ENCODE measurements around the gene FNBP1L. TPM values are rescaled to one million over a fixed set of nuclear protein-coding genes. Genes with fewer than 3 reads are reported as not detected.

Gene FNBP1L
- total RNA-seq, 1 experiment from 2014 or later = 0.41 TPM

DNA sequence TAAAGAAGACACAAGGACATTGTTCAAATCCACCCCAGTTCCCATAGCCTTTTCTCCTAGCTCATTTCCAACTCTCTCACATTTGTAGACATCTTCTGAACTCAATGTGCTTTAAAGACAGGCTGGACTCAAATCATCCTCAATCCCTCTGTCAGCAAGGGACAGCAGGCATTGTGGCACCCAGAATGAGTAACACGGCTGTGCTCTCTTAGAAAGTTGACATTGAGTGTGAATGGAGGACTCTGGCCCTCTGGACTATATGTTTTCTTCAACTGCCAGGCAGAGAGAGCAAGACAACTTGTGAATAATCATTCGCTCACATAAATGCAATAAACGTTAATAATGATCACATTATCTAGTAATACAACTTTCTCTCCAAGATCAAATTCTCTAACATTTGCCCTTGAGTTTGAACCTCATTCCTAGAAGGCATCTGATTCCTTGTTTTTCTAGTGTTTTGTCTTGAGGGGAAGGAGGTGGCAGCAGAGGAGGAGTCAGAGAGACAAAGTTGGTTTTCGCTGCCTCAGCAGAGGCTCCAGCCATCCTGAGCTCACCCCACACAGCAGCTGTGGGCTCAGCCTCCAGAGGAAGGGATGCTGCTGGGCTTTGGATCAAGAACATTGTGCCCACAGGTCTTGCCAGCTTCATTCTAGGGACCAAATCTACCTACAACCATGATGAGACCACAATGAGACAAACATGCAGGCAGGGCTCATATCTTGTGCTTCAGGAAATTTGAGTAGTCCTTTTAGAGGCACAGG lies 148.6 kb downstream of the FNBP1L start:
- Histone ChIP-seq H3K27me3 (ENCODE audit: low read length) (no peaks in the 10 kb centered on the region), H3K27ac (ENCODE audit: low read length) (no peak overlapping the region), H3K4me2 (ENCODE audit: low read depth, low read length, poor library complexity, severe bottlenecking) (no peak overlapping the region), H3K79me2 (ENCODE audit: low read length) (no peaks in the 10 kb centered on the region), H3K9ac (ENCODE audit: low read length) (no peak overlapping the region), H4K20me1 (ENCODE audit: insufficient read depth, low read depth, low read length) (no peaks in the 10 kb centered on the region), H3K9me2 (replicated peaks; ENCODE audit: insufficient read depth, low read length) (no peaks in the 10 kb centered on the region), H3K36me3 (ENCODE audit: insufficient read depth, low read length) (no peaks in the 10 kb centered on the region), H3K4me3 (ENCODE audit: low read length) (no peak overlapping the region), H3K4me1 (ENCODE audit: low read length) (no peaks in the 10 kb centered on the region), H3K9me3 (ENCODE audit: low read length) (no peaks in the 10 kb centered on the region), H2AFZ (ENCODE audit: low read length) (no peak overlapping the region)
- DNase-seq = no peak

DNA sequence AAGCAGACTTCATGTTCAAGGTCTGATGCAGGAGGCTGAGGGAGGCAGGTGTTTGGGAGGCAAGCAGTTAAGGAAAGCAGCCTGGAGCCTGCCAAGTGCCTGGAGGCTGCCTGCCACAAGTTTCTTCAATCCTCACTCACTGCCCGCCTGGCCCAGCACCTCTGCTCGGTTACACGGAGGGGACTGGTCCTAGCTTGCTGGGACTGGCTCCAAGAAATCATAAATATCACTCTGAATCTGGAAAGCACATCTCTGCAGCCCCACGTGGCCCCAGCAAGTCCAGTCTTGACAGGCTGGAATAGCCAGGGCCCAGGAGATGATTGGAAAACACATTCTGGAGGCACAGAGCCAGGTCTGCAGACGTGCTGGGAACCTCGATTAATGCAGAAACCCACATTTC lies 149.8 kb downstream of the FNBP1L start:
- H3K27me3 ChIP-seq (ENCODE audit: low read length) = no peaks in the 10 kb centered on the region
- H3K79me2 ChIP-seq (ENCODE audit: low read length) = no peaks in the 10 kb centered on the region
- H3K4me3 ChIP-seq (ENCODE audit: low read length) = no peak overlapping the region

DNA sequence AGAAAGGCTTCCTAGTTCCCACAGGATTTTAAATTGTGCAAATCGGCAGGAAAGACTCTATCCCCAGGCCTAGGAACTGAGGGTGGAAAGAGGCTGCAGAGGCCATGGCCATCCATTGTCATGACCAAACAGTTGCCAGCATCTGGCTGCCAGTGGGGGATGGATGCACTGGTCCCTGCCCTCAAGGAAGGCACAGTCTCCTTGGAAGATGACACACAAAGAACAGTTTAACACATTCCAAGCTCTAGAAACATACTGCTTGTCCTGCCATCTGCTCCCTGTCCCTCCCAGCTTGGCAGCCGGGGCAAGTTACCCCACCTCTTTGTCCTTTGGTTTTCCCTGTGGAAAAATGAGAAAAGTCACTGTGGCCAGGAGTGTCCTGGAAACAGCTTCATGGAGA lies 150.5 kb downstream of the FNBP1L start:
- Histone ChIP-seq H3K9ac (ENCODE audit: low read length) (no peak overlapping the region), H3K9me3 (ENCODE audit: low read length) (no peaks in the 10 kb centered on the region), H3K27me3 (ENCODE audit: low read length) (no peaks in the 10 kb centered on the region), H3K4me2 (ENCODE audit: low read depth, low read length, poor library complexity, severe bottlenecking) (no peak overlapping the region), H3K4me1 (ENCODE audit: low read length) (no peaks in the 10 kb centered on the region), H3K79me2 (ENCODE audit: low read length) (0 out of 2 replicates have a peak, but pooled peaks cover 3% of the 10 kb centered on the region), H3K36me3 (ENCODE audit: insufficient read depth, low read length) (no peaks in the 10 kb centered on the region), H3K27ac (ENCODE audit: low read length) (no peak overlapping the region), H3K9me2 (replicated peaks; ENCODE audit: insufficient read depth, low read length) (no peaks in the 10 kb centered on the region), H3K4me3 (ENCODE audit: low read length) (no peak overlapping the region), H2AFZ (ENCODE audit: low read length) (no peak overlapping the region), H4K20me1 (ENCODE audit: insufficient read depth, low read depth, low read length) (0 out of 2 replicates have a peak, but pooled peaks cover 4% of the 10 kb centered on the region)
- no peak for DNase-seq

More for the DNA sequence above, 149.8 kb downstream of the FNBP1L start:
- Histone ChIP-seq H3K9me2 (replicated peaks; ENCODE audit: insufficient read depth, low read length) (no peaks in the 10 kb centered on the region), H2AFZ (ENCODE audit: low read length) (no peak overlapping the region), H3K36me3 (ENCODE audit: insufficient read depth, low read length) (no peaks in the 10 kb centered on the region), H3K9ac (ENCODE audit: low read length) (no peak overlapping the region), H3K4me1 (ENCODE audit: low read length) (no peaks in the 10 kb centered on the region), H3K27ac (ENCODE audit: low read length) (no peak overlapping the region), H4K20me1 (ENCODE audit: insufficient read depth, low read depth, low read length) (0 out of 2 replicates have a peak, but pooled peaks cover 4% of the 10 kb centered on the region), H3K9me3 (ENCODE audit: low read length) (no peaks in the 10 kb centered on the region), H3K4me2 (ENCODE audit: low read depth, low read length, poor library complexity, severe bottlenecking) (no peak overlapping the region)
- DNase-seq = no peak

DNA sequence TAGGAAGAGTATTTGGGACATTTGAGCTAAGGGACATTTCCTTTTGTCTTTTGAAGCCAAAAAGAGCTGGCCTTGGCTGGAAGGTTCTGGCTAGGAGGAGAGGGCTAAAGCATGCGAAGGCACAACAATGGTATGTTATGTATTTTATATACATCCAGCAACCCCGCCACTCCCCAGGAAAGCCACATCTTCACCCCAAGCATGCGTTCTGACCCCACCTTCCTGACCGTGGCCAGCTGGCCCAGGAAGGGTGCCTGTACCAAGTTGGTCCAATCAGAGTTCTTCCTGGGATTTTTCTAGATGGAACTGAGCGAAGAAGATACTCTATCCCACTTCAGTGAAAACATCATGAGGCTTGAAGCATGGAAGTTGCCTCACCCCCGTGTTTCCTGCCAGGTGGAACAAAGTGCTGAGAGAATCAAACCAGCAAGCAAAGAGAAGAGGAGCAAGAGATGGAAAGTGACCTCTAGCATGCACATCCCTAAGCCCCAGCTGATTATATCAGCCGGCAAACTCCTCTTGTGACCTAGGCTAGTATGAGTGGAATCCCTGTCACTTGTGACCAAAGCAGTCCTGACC lies 151.0 kb downstream of the FNBP1L start:
- H3K27me3 ChIP-seq (ENCODE audit: low read length) = no peaks in the 10 kb centered on the region
- H2AFZ ChIP-seq (ENCODE audit: low read length) = no peak overlapping the region
- DNase-seq = no peak
- H3K9me3 ChIP-seq (ENCODE audit: low read length) = no peaks in the 10 kb centered on the region
- H3K9ac ChIP-seq (ENCODE audit: low read length) = no peak overlapping the region
- 0 out of 2 replicates have a peak, but pooled peaks cover 4% of the 10 kb centered on the region for H4K20me1 ChIP-seq (ENCODE audit: insufficient read depth, low read depth, low read length)
- H3K4me3 ChIP-seq (ENCODE audit: low read length) = no peak overlapping the region
- H3K79me2 ChIP-seq (ENCODE audit: low read length) = 0 out of 2 replicates have a peak, but pooled peaks cover 3% of the 10 kb centered on the region
- H3K9me2 ChIP-seq (replicated peaks; ENCODE audit: insufficient read depth, low read length) = no peaks in the 10 kb centered on the region
- H3K27ac ChIP-seq (ENCODE audit: low read length) = no peak overlapping the region
- peaks cover 1% of the 10 kb centered on the region for H3K4me1 ChIP-seq (ENCODE audit: low read length)
- H3K4me2 ChIP-seq (ENCODE audit: low read depth, low read length, poor library complexity, severe bottlenecking) = no peak overlapping the region
- no peaks in the 10 kb centered on the region for H3K36me3 ChIP-seq (ENCODE audit: insufficient read depth, low read length)

DNA sequence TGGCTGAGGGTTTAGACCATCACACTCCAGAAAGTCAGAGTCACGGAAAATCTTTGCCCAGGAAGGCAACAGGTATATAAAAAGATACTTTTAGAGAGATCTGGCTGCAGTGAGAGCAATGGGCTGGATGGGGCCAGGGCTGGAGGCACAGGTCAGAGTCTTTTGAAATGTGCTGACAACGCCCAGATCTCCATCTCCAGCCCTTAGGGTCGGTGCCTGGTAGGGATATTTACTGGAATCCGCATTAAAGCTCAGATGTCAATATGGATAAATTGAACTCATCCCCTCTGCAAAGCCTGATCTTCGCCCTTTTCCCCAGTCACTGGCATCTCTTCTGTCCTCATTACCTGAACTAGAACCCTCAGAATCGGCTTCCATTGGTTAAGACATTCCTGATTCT lies 151.6 kb downstream of the FNBP1L start:
- no peaks in the 10 kb centered on the region for H3K27me3 ChIP-seq (ENCODE audit: low read length)
- H3K4me1 ChIP-seq (ENCODE audit: low read length) = peaks cover 5% of the 10 kb centered on the region
- no peaks in the 10 kb centered on the region for H3K36me3 ChIP-seq (ENCODE audit: insufficient read depth, low read length)
- no peak for DNase-seq
- no peaks in the 10 kb centered on the region for H3K9me2 ChIP-seq (replicated peaks; ENCODE audit: insufficient read depth, low read length)
- no peaks in the 10 kb centered on the region for H3K9me3 ChIP-seq (ENCODE audit: low read length)
- H3K27ac ChIP-seq (ENCODE audit: low read length) = no peak overlapping the region
- no peak overlapping the region for H2AFZ ChIP-seq (ENCODE audit: low read length)
- H4K20me1 ChIP-seq (ENCODE audit: insufficient read depth, low read depth, low read length) = 0 out of 2 replicates have a peak, but pooled peaks cover 4% of the 10 kb centered on the region
- no peak overlapping the region for H3K9ac ChIP-seq (ENCODE audit: low read length)
- H3K4me2 ChIP-seq (ENCODE audit: low read depth, low read length, poor library complexity, severe bottlenecking) = no peak overlapping the region
- H3K4me3 ChIP-seq (ENCODE audit: low read length) = no peak overlapping the region
- 0 out of 2 replicates have a peak, but pooled peaks cover 3% of the 10 kb centered on the region for H3K79me2 ChIP-seq (ENCODE audit: low read length)

DNA sequence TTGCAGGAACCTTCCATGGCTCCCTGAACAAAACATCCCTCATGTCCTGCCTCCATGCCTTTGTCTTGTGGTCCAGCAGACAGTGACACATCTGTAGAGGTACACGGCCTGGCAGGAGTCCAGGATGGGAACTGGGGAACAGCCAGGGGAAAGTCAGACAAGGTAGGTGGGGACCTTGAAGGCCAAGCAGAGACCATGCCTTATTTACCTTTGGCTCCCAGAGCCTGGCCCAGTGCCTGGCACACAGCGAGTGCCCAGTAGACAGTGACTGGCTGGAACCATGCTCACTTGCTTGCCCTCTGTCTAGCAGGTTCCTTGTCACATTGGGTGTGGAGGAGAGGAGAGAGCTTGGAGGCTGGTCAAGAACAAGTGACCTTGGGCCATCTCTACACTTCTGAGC lies 152.7 kb downstream of the FNBP1L start:
- Histone ChIP-seq H3K4me2 (ENCODE audit: low read depth, low read length, poor library complexity, severe bottlenecking) (no peak overlapping the region), H3K27ac (ENCODE audit: low read length) (no peak overlapping the region), H3K36me3 (ENCODE audit: insufficient read depth, low read length) (no peaks in the 10 kb centered on the region), H3K4me1 (ENCODE audit: low read length) (peaks cover 5% of the 10 kb centered on the region), H4K20me1 (ENCODE audit: insufficient read depth, low read depth, low read length) (0 out of 2 replicates have a peak, but pooled peaks cover 4% of the 10 kb centered on the region), H2AFZ (ENCODE audit: low read length) (no peak overlapping the region), H3K27me3 (ENCODE audit: low read length) (no peaks in the 10 kb centered on the region), H3K79me2 (ENCODE audit: low read length) (peaks cover 6% of the 10 kb centered on the region; the same call in 1 of the 2 replicates), H3K9ac (ENCODE audit: low read length) (no peak overlapping the region), H3K4me3 (ENCODE audit: low read length) (no peak overlapping the region), H3K9me2 (replicated peaks; ENCODE audit: insufficient read depth, low read length) (no peaks in the 10 kb centered on the region), H3K9me3 (ENCODE audit: low read length) (no peaks in the 10 kb centered on the region)
- DNase-seq = no peak

DNA sequence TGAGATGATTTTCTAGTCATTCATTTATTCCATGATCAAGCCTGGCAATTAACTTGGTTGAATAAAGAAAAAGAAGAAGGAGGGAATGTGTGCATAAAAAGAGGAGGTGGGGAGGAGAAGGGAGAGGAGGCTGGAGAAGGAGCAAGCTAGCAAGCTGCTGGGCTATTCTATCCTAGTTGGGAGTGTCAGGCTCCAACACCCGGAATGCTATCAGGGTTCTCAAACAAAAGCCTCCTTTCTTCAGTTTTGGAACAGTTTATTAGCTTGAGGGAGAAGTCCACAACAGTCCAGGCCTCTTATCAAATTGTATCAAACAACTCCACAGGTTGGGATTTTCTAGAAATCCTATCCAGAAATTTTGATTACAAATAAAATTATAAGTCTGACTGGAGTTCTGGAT lies 153.8 kb downstream of the FNBP1L start:
- Histone ChIP-seq H3K4me3 (ENCODE audit: low read length) (no peak overlapping the region), H3K79me2 (ENCODE audit: low read length) (peaks cover 6% of the 10 kb centered on the region; the same call in 1 of the 2 replicates), H3K9me2 (replicated peaks; ENCODE audit: insufficient read depth, low read length) (no peaks in the 10 kb centered on the region), H3K9me3 (ENCODE audit: low read length) (no peaks in the 10 kb centered on the region), H3K4me2 (ENCODE audit: low read depth, low read length, poor library complexity, severe bottlenecking) (no peak overlapping the region), H3K27me3 (ENCODE audit: low read length) (no peaks in the 10 kb centered on the region), H3K36me3 (ENCODE audit: insufficient read depth, low read length) (no peaks in the 10 kb centered on the region), H3K9ac (ENCODE audit: low read length) (no peak overlapping the region), H3K27ac (ENCODE audit: low read length) (no peak overlapping the region), H3K4me1 (ENCODE audit: low read length) (peaks cover 5% of the 10 kb centered on the region), H2AFZ (ENCODE audit: low read length) (no peak overlapping the region), H4K20me1 (ENCODE audit: insufficient read depth, low read depth, low read length) (0 out of 2 replicates have a peak, but pooled peaks cover 4% of the 10 kb centered on the region)
- no peak for DNase-seq

DNA sequence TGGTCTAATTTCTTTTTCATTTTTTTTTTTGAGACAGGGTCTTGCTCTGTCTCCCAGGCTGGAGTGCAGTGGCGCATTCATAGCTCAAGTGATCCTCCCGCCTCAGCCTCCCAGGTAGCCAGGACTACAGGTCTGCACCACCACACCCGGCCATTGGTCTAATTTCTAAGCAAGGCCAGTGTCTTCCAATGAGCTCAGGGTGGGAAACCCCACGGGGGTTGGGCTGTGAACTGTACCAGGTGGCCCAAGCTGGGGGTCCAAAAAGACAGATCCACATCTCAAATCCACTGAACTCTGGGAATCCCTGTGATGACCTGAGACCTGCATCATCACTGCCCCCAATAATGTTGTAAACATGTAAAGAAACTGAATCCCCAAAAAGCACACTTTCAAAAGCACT lies 154.2 kb downstream of the FNBP1L start:
- 0 out of 2 replicates have a peak, but pooled peaks cover 4% of the 10 kb centered on the region for H4K20me1 ChIP-seq (ENCODE audit: insufficient read depth, low read depth, low read length)

More for the DNA sequence above, 154.2 kb downstream of the FNBP1L start:
- no peak for DNase-seq
- H3K27me3 ChIP-seq (ENCODE audit: low read length) = no peaks in the 10 kb centered on the region
- no peaks in the 10 kb centered on the region for H3K9me3 ChIP-seq (ENCODE audit: low read length)
- H3K4me1 ChIP-seq (ENCODE audit: low read length) = peaks cover 5% of the 10 kb centered on the region
- H3K4me2 ChIP-seq (ENCODE audit: low read depth, low read length, poor library complexity, severe bottlenecking) = no peak overlapping the region
- H3K4me3 ChIP-seq (ENCODE audit: low read length) = no peak overlapping the region
- H2AFZ ChIP-seq (ENCODE audit: low read length) = no peak overlapping the region
- H3K9ac ChIP-seq (ENCODE audit: low read length) = no peak overlapping the region
- H3K9me2 ChIP-seq (replicated peaks; ENCODE audit: insufficient read depth, low read length) = no peaks in the 10 kb centered on the region
- H3K79me2 ChIP-seq (ENCODE audit: low read length) = peaks cover 6% of the 10 kb centered on the region; the same call in 1 of the 2 replicates
- no peak overlapping the region for H3K27ac ChIP-seq (ENCODE audit: low read length)
- H3K36me3 ChIP-seq (ENCODE audit: insufficient read depth, low read length) = no peaks in the 10 kb centered on the region
